GF-D8 (cell line): ENCODE results near the gene AGTRAP.

ENCODE experiments used
- DNase-seq: peaks from one replicate; lab custom pipeline; 2025; lab: John Stamatoyannopoulos, UW

AGTRAP gene

GRCh38 chr1:11706292-11706691 is 29.6 kb upstream of the AGTRAP start:
- DNase-seq: no peak

GRCh38 chr1:11707621-11708276 is 28.2 kb upstream of the AGTRAP start:
- no peak for DNase-seq

- no peak for DNase-seq
Measured at GRCh38 chr1:11708554-11709350, 27.2 kb upstream of the AGTRAP start.

- no peak for DNase-seq
Measured at GRCh38 chr1:11711490-11711889, 24.4 kb upstream of the AGTRAP start.

- no peak for DNase-seq
Measured at GRCh38 chr1:11712285-11712684, 23.7 kb upstream of the AGTRAP start.

- no peak for DNase-seq
Measured at GRCh38 chr1:11713095-11713494, 22.8 kb upstream of the AGTRAP start.

GRCh38 chr1:11714831-11715575 is 20.9 kb upstream of the AGTRAP start:
- no peak for DNase-seq

GRCh38 chr1:11719313-11720032 is 16.5 kb upstream of the AGTRAP start:
- peak; percentile 89 for DNase-seq

GRCh38 chr1:11720033-11720376 is 15.9 kb upstream of the AGTRAP start:
- no peak for DNase-seq

GRCh38 chr1:11720525-11720924 is 15.4 kb upstream of the AGTRAP start:
- no peak for DNase-seq

- no peak for DNase-seq
Measured at GRCh38 chr1:11721311-11721710, 14.6 kb upstream of the AGTRAP start.

GRCh38 chr1:11722538-11722937 is 13.4 kb upstream of the AGTRAP start:
- no peak for DNase-seq

GRCh38 chr1:11725616-11726015 is 10.3 kb upstream of the AGTRAP start:
- no peak for DNase-seq

GRCh38 chr1:11727119-11727518 is 8.8 kb upstream of the AGTRAP start:
- no peak for DNase-seq

GRCh38 chr1:11728126-11728806 is 7.7 kb upstream of the AGTRAP start:
- no peak for DNase-seq

GRCh38 chr1:11729155-11729497 is 6.8 kb upstream of the AGTRAP start:
- no peak for DNase-seq

GRCh38 chr1:11729498-11730428 is 6.2 kb upstream of the AGTRAP start:
- DNase-seq: peak; percentile 39

- DNase-seq: peak; percentile 97
Measured at GRCh38 chr1:11730429-11730891, 5.5 kb upstream of the AGTRAP start.

- no peak for DNase-seq
Measured at GRCh38 chr1:11731691-11732283, 4.1 kb upstream of the AGTRAP start.

- DNase-seq: no peak
Measured at GRCh38 chr1:11733306-11733705, 2.6 kb upstream of the AGTRAP start.
